Endometrium (tissue), 2 donors: ENCODE measurements around the gene MICB.
"Not testable (repeated sequence)": the region's sequence is repeated elsewhere in the genome, so short reads cannot be mapped to it uniquely, and the experiment has no call there.

ENCODE experiments used
- FAIRE-seq: peaks from 2 replicates; lab custom pipeline; 2012; peaks lifted over from hg19 to GRCh38; lab: Jason Lieb, UNC
- donor health status: control.
- donor health status: control.

MICB gene

DNA sequence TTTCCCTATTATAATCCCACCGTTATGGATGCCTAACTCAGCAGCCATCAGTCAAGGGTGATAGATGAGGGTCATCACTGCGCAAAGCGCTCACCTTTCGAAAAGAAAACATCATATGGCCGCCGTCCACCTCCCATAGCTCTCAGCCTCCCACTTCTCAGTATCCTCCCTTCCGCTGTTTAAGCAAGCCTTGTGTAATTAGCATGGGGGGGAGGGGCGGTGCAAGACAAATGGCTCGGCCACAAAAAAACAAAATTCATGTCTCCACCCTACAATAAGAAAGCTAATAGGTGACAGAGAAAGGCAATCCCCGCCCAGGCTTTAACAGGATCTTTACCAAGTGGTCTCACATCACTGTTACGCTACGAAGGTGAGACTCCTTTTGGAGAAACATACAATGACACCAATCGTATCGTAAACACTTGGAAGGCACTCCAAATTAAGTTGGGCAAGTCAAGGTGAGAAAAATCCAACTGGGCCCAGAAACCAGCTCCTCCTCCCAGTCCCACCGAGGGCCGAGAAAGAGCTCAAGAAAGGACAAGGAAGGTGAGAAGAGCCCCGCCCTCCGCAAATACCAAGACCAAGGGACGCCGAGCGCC, 43.2 kb downstream of the MICB start:
- no peak for FAIRE-seq

DNA sequence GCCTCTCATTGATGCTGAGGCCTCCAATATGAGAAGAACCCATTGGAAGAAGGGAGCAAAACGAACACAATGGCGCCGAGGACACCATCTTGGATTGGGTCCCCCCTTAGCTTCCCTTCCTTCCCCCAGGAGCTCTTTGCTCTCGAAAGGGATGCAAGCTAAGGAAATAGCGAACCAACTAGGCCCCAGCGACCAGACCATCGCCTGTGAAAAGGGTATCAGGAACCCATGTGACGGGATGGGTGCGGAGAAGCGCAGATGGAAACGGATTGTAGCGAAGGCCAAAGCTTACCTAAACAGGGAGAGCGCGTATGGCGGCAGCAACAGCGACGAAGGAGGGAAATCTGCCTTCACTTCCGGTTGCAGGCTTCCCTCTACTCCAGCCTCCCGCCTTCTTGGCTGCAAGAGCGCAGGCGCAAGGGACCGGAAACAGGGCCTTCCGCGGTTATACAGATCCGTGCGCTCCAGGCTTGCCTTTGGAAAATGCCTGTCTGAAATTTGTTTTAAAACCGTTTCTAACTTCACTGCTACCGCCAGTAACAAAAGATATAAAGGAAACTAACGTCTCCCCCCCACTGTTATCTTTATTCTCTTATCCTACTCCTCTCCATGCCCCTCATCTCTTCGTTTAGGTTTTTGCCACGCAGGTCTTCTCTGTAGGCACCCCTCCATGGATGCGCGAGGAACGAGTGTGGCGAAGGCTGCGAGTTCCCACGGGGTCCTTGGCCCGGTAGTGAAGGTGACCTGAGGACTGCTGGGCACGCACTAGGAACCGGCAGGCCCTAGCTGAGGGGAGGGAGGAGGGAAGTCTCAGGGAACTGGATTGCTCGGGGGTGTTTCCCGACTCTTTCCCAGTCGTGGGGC, 43.9 kb downstream of the MICB start, which contains the start of gene DDX39B:
TSS of gene DDX39B (minus strand) at position 346 of the 864 bp plus-strand sequence. CDS start 1,471 bp downstream, outside the sequence.
- no peak for FAIRE-seq

DNA sequence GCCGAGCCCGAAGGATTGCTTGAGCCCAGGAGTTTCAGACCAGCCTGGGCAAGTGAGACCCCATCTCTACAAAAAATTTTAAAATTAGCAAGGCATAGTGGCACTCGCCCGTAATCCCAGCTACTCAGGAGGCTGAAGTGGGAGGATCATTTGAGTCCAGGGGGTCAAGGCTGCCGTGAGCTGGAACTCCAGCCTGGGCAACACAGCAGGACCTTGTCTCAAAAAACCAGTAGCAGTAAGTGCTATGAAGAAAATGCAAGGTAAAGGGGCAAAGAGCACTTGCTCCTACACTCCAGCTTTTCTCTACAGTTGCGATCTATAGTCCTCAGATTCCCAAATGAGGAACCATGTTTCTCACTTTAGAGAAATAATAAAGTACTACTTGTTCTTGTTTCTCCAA, 45.7 kb downstream of the MICB start:
- FAIRE-seq: no peak

DNA sequence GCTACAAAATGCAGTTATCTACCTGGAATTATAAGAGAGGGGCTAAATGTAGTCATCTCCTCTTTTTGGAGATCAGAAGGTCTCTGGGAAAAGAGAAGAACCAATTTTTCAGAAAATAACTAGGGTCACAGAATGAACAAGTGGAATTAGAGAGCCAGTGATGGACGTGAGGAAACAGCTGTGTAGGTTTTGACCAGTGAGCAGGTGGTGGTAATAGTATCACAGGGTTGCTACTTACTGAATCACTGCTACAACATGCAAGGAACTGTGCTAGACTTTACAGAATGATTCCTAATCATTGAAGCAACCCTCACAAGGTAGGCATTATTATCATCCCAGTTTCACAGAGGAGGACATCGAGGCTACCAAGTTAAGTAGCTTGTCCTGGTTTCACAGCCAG, 46.7 kb downstream of the MICB start:
- no peak for FAIRE-seq

DNA sequence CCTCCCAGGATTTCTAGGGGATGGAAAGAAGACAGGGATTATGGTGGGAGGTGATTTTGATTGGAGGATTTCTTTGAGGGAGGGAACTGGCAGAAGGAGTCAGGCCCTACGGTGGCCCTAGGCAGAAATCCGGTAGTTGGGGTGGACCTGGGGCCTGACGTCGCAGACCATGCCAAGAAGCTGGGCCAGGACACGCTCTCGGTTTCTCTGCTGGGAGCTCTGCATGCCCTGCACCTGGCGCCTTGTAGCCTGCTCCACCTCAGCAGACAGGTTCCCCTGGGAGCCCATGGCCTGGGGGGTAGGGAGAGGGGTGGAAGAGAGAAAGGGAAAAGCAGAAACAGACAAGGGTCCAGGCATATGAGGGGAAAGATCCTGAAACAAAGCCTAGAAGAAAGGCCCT, 47.3 kb downstream of the MICB start:
- FAIRE-seq: no peak

DNA sequence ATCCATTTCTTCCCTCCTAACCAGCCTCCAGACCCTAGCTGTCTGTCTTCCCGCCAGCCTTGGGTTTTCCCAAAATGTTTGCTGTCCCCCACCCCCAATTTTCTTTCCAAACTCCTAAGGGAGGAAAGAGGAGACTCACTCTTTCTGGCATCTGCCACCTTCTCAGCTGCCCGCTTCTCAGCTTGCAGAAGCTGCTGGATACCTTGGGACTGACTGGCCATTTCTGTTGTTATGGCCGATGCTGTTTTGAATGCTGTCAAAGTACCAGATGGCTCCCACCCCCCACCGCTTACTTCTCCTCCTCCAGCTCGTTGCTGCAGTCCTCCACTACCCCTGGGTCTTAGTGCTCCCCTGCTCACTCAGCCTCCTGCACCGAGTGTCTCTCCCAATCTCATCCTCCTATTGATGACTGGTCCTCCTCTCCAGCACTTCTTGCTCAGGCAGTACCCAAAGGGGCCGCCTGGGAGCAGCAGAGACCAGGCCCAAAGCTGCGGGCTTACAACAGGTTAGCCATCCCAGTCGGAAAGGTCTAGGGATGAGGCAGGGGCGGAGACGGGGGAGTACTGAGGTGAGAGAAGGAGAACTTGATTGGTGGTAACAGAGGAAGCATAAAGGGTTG, 48.5 kb downstream of the MICB start, which contains the start of gene ATP6V1G2:
TSS of gene ATP6V1G2 (minus strand) at position 270 of the 619 bp plus-strand sequence. CDS start at position 221, 49 bp downstream.
- no peak for FAIRE-seq

DNA sequence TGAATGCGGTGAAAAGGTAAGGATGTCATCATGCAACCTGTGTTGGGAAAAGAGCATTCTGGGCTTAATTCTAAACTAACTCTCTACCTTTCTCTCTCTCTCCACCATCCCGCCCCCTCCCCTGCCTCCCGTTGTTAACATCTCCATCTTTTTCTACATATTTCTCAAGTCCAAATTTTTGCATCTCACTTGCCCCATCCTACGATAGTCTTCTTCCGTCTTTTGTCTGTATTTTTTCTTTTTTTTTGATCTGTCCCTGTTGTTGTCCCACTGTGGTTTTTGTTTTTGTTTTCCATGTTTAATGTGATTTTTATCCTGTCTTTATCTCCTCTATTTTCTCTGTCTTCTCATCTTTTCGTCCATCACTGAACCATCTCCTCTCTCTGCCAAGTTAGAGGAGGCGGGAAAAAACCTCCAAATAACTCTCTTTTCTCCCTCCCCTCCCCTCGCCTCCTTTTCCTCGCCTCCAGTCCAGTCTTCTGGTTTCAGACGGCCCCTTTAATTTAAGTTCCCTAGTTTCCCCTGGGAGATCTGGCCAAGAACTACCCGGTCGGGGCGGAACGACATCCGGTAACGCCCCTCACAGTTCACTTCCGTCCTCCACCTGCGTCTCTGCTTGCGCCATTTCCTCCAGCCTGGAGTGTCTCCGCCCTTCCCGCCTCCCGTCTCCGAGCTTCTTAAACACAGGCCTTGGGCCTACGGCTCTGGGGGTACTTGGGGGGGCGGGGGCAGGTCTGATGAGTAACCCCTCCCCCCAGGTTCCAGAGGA, 49.2 kb downstream of the MICB start, which contains the start of gene NFKBIL1:
TSS of gene NFKBIL1 (plus strand) at position 651 of the 769 bp plus-strand sequence. CDS start at position 738, 87 bp downstream.
- peak; percentile 76 for FAIRE-seq

DNA sequence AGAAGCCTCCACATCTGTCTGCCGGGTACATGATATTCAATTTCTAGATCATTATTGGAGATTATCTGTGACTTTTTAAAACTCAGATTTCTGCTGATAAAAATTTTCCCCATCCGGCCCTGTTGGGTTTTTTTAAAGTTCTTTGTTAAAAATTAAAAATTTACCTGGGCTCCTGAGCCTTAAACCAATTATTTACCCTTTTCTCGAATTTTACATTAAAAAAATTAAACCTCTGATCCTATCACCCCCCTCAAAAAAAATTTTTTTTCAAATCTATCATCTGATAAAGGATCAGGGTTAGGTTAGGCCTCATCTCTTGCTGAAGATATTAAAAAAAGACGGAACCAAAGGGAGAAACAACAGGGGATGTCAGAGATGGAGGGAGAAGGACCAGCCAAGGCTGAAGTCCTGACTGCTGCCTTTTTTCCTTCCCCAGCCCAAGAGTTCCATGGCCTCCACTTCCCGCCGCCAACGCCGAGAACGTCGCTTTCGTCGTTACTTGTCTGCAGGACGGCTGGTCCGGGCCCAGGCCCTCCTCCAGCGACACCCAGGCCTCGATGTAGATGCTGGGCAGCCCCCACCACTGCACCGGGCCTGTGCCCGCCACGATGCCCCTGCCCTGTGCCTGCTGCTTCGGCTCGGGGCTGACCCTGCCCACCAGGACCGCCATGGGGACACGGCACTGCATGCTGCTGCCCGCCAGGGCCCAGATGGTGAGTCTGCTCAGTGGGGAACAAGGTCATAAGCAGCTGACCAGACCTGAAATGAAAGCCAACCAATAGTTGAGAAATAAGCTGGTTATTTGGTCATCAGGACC, 50.0 kb downstream of the MICB start:
- no peak for FAIRE-seq

DNA sequence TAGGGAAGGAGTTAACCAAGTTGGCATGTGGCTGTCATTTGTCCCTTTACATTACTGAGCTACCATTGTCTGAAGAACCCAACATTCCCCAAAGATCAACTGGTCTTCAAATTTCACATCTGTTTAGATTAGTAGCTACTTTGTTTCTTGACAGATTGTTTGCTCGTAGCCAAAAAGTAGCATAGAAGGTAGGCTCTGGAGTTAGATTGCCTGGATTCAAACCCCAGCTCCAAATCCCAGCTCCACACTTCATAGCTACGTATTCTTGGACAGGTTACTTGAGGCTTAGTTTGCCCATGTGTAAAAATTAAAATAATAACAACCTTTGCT, 50.6 kb downstream of the MICB start:
- FAIRE-seq: no peak

DNA sequence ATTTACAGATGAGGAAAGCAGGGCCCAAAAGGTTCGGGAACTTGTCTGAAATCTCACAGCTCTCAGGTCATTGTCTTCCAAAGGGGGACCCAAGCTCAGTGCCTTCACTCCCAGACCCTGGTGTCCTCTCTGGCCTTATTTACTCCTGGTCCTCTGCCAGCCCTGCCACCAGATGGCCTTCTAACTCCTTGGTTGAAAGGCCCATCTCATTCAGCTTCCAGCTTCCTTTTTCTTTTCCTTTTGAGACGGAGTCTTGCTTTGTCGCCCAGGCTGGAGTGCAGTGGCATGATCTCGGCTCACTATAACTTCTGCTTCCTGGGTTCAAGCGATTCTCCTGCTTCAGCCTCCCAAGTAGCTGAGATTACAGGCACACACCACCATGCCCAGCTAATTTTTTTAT, 53.4 kb downstream of the MICB start:
- FAIRE-seq: not testable (repeated sequence)

DNA sequence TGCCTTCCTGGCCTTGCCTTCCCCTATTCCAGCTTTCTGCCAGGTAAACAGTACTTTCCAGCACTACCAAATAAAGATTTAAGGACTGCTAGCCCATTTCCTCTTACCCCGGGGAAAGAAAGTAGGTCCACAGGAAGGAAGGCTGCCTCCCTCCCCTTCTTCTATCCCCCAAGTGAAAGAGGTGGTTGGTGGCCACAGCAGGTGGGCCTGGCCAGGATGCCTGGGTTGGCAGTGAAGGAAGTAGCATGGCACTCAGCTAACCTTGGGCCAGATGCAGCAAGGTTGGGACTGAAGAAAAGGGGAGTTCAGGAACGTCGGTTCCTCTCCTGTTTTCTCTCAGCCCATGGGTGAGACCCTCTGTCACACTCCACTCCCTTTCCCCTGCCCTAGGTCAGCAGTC, 58.4 kb downstream of the MICB start:
- no peak for FAIRE-seq

DNA sequence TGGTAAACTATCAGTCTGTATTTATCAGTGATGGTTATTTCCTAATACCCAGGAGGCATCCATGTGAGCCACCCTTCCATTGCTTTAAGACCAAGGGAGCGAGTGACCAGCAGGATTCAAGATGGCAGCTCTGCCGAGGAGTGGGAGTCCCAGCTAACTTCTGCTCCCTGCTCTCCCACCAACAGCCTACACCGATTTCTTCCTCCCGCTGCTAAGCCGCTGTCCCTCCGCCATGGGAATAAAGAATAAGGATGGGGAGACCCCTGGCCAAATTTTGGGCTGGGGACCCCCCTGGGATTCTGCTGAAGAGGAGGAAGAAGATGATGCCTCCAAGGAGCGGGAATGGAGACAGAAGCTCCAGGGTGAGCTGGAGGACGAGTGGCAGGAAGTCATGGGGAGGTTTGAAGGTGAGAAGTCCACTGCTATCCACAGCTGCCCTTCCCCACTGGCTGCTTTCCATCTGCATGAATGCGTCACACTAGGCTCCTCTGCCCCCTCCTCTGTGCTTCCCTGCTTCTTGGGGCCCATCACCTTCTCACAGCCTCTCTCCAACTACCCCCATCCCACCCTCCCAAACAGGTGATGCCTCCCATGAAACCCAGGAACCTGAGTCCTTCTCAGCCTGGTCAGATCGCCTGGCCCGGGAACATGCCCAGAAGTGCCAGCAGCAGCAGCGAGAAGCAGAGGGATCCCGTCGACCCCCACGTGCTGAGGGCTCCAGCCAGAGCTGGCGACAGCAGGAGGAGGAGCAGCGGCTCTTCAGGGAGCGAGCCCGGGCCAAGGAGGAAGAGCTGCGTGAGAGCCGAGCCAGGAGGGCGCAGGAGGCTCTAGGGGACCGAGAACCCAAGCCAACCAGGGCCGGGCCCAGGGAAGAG, 59.7 kb downstream of the MICB start:
- no peak for FAIRE-seq

DNA sequence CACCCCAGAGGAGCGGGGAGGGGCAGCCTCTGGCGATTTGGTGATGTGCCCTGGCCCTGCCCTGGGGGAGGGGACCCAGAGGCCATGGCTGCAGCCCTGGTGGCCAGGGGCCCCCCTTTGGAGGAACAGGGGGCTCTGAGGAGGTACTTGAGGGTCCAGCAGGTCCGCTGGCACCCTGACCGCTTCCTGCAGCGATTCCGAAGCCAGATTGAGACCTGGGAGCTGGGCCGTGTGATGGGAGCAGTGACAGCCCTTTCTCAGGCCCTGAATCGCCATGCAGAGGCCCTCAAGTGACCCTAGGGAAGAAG, 60.3 kb downstream of the MICB start:
- FAIRE-seq: no peak

DNA sequence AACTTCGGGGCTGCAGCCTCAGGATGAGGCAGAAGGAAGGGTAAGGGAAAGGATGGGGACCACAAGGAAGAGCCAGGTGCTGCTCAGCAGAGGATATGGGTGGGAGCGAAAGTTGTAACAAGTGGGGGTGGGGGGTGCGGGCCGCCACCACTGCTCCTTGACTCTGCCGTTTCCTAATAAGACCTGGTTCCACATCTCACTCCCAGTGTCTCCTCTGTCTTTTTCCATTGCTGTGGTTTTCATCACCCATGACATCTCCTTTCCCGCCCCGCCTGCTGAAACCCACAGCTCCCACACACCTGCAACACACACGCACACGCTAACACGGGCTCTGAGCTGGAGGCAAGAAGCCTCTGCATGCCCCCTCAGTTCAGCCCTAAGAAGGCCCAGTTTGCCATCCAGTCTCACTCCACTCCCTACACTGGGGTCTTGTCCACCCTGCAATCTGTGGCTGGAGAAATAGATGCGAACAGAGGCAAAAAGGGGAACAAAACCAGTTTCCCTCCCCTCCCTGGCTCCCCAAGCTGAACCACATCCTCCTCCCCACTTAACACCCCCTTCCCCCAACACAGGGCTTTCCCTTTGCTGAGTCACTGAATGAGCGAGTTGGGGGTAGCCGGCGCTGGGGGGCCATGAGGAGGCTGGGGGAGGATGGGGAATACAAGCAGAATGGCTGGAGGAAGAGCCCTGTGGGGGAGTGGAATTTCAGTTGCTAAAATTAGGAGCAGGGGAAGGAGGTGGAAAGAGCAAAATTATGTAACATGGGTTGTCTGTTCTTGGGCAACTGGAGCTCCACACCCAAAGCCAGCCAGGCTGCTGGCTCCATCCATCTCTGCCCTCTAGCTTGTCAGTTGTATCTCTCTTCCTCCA, 60.9 kb downstream of the MICB start:
- no peak for FAIRE-seq

DNA sequence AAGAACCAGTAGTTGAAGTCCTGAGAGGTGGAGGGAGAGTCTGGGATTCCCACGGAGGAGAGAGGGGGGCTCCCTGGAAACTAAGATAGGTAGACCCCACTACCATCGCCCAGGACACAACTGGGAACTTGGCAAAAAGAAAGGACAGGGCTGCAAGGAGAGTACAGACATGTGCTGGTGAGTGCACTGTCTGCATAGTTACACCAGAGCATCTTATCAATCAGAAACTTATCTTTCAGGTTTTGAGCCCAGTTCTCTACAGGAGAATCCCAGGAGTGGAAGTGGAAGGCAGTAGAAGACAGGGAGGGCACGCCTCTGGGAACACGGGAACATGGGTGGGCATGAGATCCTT, 61.6 kb downstream of the MICB start:
- no peak for FAIRE-seq

DNA sequence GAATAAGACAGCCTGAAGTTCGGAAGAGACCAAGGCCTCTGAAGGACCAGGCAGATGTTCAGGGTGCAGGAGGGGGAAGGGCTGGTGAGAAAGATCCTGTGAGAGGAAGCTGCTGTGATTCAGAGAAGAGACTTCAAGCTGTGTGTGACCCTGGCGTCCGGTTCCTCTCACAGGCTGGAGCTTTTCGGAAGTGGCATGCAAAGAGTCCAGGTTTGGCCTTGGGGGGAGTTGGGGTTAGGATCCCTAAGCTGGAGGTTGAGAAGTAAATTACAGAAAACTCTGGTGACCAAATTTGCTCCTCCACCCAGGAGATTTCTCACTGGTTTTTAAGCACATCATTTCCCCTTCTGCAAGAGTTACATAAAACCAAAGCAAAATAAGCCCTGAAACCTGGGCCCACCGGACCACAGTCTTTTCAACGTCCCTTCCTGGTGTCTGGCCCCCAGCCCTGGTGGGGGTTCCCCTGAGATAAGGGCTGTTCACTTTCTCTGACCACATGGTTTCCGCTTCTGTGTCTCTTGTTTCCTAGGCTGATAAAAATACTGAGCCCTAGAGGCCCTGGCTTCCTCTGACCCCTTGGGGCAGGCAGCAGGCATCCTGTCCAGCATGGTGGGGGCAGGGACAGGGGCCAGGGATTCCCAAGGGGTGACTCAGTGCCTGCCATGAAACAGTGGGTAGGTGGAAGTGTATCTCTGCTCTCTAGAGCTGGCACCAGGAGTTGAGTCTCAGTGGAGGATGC, 62.2 kb downstream of the MICB start:
- FAIRE-seq: no peak

DNA sequence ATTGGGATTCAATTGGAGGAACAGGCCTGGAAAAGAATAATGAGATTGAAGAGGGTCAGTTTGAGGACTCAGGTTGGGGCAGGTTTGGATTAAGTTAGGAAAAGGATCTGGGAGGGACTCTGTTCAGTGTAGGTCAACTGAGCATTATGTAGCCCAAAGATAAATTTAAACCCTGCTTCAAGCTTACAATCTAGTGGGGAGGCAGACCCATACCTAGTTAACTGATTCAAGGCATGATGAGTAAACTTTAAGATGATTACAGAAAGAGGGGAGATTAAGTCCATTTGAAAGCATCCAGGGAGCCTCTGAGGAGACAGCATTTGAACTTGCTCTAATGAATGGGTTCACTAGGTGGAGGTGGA, 62.7 kb downstream of the MICB start:
- FAIRE-seq: no peak
